ENCODE results near the gene RAB11FIP5. TPM values are rescaled to one million over a fixed set of nuclear protein-coding genes. Genes with fewer than 3 reads are reported as not detected.

RAB11FIP5 gene
- total and polyA plus RNA-seq, 3 experiments from 2014 or later: 2.7 to 10.4 (median 4.3) TPM

DNA sequence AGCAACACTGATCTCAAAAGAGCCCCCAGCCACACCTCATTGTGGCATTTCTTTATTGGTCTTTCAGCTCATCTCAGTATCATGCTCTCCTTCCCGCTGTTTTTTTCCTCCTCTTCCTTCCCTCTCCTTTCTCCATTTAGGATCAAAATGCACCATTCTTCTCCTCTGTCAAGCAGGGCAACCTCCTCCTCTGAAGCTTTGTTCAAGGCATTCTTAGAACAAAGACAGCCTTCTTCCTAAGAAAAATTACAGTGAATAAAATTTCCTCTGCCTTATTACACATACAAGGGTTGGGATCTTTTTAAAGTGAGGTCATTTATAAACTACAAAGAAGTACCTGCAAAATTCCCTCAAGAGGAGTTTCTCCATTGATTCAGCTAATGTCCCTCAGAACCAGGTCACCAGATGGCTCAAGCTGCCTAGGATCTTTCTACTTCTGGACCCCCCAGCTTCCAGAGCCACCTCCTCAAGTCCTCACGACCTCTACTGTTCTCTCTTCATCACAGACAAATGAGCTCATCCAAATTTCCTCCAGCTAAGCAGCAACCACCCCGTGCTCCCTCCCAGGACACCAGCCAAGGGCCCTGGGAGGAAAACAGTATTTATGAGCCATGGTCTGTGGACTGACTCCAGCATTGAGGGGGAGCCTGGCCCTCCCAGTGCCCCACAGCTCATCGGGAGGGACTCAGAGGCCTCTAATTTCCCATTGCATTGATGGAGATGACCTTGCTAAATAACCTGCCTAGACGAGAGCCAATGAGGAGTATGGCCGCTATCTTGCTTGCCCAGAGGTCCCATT lies 59.2 kb downstream of the RAB11FIP5 start:
- Histone ChIP-seq H3K27ac (ENCODE audit: low read depth, low read length) (no peak overlapping the region), H3K4me1 (ENCODE audit: insufficient read depth, low read length) (no peaks in the 10 kb centered on the region), H3K27me3 (ENCODE audit: insufficient read depth, low read length, poor library complexity, severe bottlenecking) (no peaks in the 10 kb centered on the region), H3K9me3 (ENCODE audit: low read length) (peaks cover 8% of the 10 kb centered on the region), H3K36me3 (ENCODE audit: insufficient read depth, low read length) (peaks cover 4% of the 10 kb centered on the region), H3K4me3 (ENCODE audit: low read length) (no peak overlapping the region)
- POLR2A ChIA-PET: no interaction called here
- no peaks in the 10 kb centered on the region for H3K4me1 Mint-ChIP-seq
- no peak overlapping the region for H3K4me3 Mint-ChIP-seq
- peaks cover 0 to 12% (median 4%) of the 10 kb centered on the region in 5 donors for H3K9me3 Mint-ChIP-seq
- DNase-seq: no peak
- no peak overlapping the region for H3K27ac Mint-ChIP-seq
- CTCF ChIA-PET: no interaction called here
- no peaks in the 10 kb centered on the region for H3K27me3 Mint-ChIP-seq
- peaks cover 13 to 26% (median 23%) of the 10 kb centered on the region in 3 donors for H3K36me3 Mint-ChIP-seq

DNA sequence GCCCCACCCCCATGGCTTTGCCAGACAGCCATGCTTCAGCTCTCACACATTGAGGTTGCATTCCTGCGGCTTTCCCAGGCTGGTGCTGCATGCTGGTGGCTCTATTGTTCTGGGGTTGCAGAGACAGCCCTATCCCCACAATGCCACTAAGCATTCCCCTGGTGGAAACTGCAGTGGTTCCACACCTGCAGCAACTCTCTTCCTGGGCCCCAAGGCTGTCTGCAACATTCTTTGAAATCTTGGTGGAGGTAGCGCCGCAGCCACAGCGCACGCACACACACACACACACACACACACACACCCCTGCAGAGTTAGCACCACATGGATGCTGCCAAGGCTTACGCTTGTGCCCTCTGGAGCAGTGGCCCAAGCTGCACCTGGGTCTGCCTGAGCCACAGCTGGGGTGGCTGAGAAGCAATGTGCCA lies 62.6 kb downstream of the RAB11FIP5 start:
- Histone ChIP-seq H3K4me1 (ENCODE audit: insufficient read depth, low read length) (no peaks in the 10 kb centered on the region), H3K4me3 (ENCODE audit: low read length) (no peak overlapping the region), H3K9me3 (ENCODE audit: low read length) (no peaks in the 10 kb centered on the region), H3K27me3 (ENCODE audit: insufficient read depth, low read length, poor library complexity, severe bottlenecking) (no peaks in the 10 kb centered on the region), H3K27ac (ENCODE audit: low read depth, low read length) (no peak overlapping the region), H3K36me3 (ENCODE audit: insufficient read depth, low read length) (no peaks in the 10 kb centered on the region)
- Mint-ChIP-seq H3K4me1 (no peaks in the 10 kb centered on the region), H3K36me3 (peaks cover 2 to 6% (median 3%) of the 10 kb centered on the region in 3 donors), H3K4me3 (no peak overlapping the region), H3K27me3 (no peaks in the 10 kb centered on the region), H3K9me3 (no peaks in the 10 kb centered on the region), H3K27ac (peak overlapping the region in 2 of 8 donors; percentile 29 to 47)
- DNase-seq: no peak
- ChIA-PET POLR2A (no interaction called here), CTCF (no interaction called here)

DNA sequence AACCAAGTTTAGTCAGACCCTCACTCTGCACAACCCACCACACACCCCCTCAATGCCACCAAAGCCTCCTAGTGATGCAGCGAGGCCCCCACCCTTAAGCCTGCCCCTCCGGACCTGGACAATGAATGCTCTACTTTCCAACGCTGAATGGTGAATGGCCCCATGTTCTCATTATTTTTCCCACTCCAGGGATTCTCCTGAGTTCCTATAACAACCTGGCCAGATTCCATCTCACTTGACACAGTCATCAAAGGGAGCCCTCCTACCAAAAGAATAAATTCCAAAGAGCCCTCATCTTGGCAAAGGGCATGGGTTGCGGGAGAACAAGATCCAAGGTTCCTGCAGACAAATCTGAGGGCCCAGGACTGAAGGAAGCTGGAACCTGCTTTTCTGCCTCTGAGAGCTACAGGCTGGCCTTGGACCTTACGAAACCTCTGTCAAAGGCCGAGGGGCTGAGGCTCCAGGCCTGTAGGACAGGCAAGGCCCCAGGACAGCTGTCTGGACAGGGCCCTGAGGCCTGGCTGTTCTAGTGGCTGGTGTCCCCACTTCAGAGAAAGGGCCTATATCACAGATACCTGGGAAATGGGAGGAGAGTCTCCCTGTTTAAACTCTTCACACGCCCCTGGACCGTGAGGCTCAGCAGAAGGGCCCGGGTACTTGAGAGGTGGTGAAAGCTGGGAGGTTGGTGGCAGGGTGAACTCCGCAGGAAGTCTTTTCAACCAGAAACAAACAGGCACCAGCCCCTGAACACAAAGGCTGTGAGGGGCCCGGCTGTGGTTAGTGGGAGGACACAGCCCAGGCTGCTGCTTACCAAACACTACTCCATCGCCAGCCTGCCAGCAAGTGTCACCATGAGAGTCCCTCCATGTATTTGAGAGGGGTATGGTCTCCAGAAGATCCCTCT lies 68.6 kb downstream of the RAB11FIP5 start:
- Mint-ChIP-seq H3K4me3 (peak overlapping the region in 1 of 7 donors; percentile 52), H3K9me3 (no peaks in the 10 kb centered on the region), H3K27me3 (no peaks in the 10 kb centered on the region), H3K4me1 (no peaks in the 10 kb centered on the region), H3K36me3 (peaks cover 0 to 3% (median 0%) of the 10 kb centered on the region in 3 donors), H3K27ac (peak overlapping the region in 2 of 8 donors; percentile 30 to 43)
- Histone ChIP-seq H3K27me3 (ENCODE audit: insufficient read depth, low read length, poor library complexity, severe bottlenecking) (no peaks in the 10 kb centered on the region), H3K36me3 (ENCODE audit: insufficient read depth, low read length) (no peaks in the 10 kb centered on the region), H3K4me3 (ENCODE audit: low read length) (no peak overlapping the region), H3K27ac (ENCODE audit: low read depth, low read length) (no peak overlapping the region), H3K4me1 (ENCODE audit: insufficient read depth, low read length) (no peaks in the 10 kb centered on the region), H3K9me3 (ENCODE audit: low read length) (no peaks in the 10 kb centered on the region)
- CTCF ChIA-PET: no interaction called here
- POLR2A ChIA-PET: no interaction called here
- peak in 1 of 5 donors; percentile 1 for DNase-seq

DNA sequence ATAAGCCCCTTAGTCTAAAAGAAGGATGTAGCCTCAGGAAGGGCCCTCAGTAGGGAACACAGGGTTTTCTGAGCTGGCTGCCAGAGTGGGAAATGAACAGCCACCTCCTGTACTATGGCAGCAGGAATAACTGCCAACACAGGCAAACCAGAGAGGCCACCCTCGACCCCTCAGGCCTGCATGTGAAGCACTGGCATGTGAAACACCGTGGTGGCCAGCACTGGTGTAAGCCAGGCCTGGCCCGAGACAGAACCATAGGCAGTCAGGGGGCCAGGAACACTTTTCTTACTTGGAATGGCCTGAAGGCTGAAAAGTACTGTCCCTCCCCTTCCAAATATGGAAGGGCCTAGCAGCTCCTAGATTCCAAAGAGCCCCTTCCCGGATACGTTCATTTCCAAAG lies 69.5 kb downstream of the RAB11FIP5 start:
- no peak overlapping the region for H3K27ac Mint-ChIP-seq
- H3K4me3 Mint-ChIP-seq: no peak overlapping the region
- Histone ChIP-seq H3K27ac (ENCODE audit: low read depth, low read length) (no peak overlapping the region), H3K4me3 (ENCODE audit: low read length) (no peak overlapping the region), H3K27me3 (ENCODE audit: insufficient read depth, low read length, poor library complexity, severe bottlenecking) (no peaks in the 10 kb centered on the region), H3K36me3 (ENCODE audit: insufficient read depth, low read length) (no peaks in the 10 kb centered on the region), H3K4me1 (ENCODE audit: insufficient read depth, low read length) (no peaks in the 10 kb centered on the region), H3K9me3 (ENCODE audit: low read length) (no peaks in the 10 kb centered on the region)
- POLR2A ChIA-PET: no interaction called here
- H3K4me1 Mint-ChIP-seq: no peaks in the 10 kb centered on the region
- DNase-seq: no peak
- no peaks in the 10 kb centered on the region for H3K9me3 Mint-ChIP-seq
- peaks cover 0 to 3% (median 0%) of the 10 kb centered on the region in 3 donors for H3K36me3 Mint-ChIP-seq
- H3K27me3 Mint-ChIP-seq: no peaks in the 10 kb centered on the region
- CTCF ChIA-PET: no interaction called here

DNA sequence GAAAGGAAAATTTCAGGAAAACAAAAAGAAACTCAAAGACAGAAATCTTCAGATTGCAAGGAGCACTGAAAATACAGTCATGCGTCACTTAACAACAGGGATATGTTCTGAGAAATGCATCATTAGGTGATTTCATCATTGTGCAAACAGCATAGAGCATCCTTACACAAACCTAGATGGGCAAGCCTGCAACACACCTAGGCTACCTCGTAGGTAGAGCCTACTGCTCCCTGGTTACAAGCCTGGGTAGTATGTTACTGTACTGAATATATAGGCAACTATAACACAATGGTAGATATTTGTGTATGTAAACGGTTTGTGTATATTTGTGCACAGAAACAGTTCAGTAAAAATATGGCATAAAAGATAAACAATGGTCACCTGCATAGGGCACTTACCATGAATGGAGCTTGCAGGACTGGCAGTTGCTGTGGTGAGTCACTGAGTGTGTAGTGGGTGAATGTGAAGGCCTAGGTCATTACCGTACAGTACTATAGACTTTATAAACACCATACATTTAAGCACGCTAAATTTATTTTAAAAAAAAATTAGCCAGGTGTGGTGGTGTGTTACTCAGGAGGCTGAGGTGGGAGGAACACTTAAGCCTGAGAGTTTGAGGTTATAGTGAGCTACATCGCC lies 74.7 kb downstream of the RAB11FIP5 start:
- ChIA-PET CTCF (no interaction called here), POLR2A (no interaction called here)
- Mint-ChIP-seq H3K9me3 (no peaks in the 10 kb centered on the region), H3K27me3 (no peaks in the 10 kb centered on the region), H3K27ac (no peak overlapping the region), H3K4me3 (no peak overlapping the region), H3K4me1 (no peaks in the 10 kb centered on the region), H3K36me3 (peaks cover 0 to 10% (median 1%) of the 10 kb centered on the region in 3 donors)
- Histone ChIP-seq H3K27ac (ENCODE audit: low read depth, low read length) (no peak overlapping the region), H3K36me3 (ENCODE audit: insufficient read depth, low read length) (no peaks in the 10 kb centered on the region), H3K4me1 (ENCODE audit: insufficient read depth, low read length) (no peaks in the 10 kb centered on the region), H3K27me3 (ENCODE audit: insufficient read depth, low read length, poor library complexity, severe bottlenecking) (no peaks in the 10 kb centered on the region), H3K9me3 (ENCODE audit: low read length) (no peaks in the 10 kb centered on the region), H3K4me3 (ENCODE audit: low read length) (no peak overlapping the region)
- DNase-seq: no peak

DNA sequence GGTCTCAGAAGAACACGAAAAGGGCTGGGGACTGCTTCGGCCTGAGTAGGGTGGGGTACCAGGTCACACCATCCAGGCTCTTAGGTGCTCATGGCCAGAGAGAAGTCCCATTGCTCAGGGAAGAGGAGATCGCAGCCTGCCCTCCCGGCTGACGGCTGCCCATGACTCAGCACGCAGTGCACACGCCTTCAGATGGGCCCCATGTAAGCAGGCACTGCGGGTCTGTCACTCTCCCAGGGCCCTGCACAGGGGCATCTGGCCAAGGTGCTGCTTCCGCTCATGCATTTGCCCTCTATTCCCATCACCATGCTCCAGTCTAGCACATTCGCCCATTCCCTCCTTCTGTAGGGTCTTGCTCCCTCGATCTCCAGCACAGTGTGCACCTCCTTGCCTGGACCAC lies 76.0 kb downstream of the RAB11FIP5 start:
- no peak overlapping the region for H3K4me3 Mint-ChIP-seq
- no peaks in the 10 kb centered on the region for H3K9me3 Mint-ChIP-seq
- ChIA-PET POLR2A (no interaction called here), CTCF (no interaction called here)
- no peak for DNase-seq
- no peaks in the 10 kb centered on the region for H3K4me1 ChIP-seq (ENCODE audit: insufficient read depth, low read length)
- H3K4me1 Mint-ChIP-seq: no peaks in the 10 kb centered on the region
- no peak overlapping the region for H3K27ac Mint-ChIP-seq
- no peaks in the 10 kb centered on the region for H3K27me3 Mint-ChIP-seq
- no peaks in the 10 kb centered on the region for H3K9me3 ChIP-seq (ENCODE audit: low read length)
- H3K36me3 Mint-ChIP-seq: peaks cover 0 to 10% (median 1%) of the 10 kb centered on the region in 3 donors
- H3K36me3 ChIP-seq (ENCODE audit: insufficient read depth, low read length): no peaks in the 10 kb centered on the region
- H3K27ac ChIP-seq (ENCODE audit: low read depth, low read length): no peak overlapping the region
- no peaks in the 10 kb centered on the region for H3K27me3 ChIP-seq (ENCODE audit: insufficient read depth, low read length, poor library complexity, severe bottlenecking)
- no peak overlapping the region for H3K4me3 ChIP-seq (ENCODE audit: low read length)

DNA sequence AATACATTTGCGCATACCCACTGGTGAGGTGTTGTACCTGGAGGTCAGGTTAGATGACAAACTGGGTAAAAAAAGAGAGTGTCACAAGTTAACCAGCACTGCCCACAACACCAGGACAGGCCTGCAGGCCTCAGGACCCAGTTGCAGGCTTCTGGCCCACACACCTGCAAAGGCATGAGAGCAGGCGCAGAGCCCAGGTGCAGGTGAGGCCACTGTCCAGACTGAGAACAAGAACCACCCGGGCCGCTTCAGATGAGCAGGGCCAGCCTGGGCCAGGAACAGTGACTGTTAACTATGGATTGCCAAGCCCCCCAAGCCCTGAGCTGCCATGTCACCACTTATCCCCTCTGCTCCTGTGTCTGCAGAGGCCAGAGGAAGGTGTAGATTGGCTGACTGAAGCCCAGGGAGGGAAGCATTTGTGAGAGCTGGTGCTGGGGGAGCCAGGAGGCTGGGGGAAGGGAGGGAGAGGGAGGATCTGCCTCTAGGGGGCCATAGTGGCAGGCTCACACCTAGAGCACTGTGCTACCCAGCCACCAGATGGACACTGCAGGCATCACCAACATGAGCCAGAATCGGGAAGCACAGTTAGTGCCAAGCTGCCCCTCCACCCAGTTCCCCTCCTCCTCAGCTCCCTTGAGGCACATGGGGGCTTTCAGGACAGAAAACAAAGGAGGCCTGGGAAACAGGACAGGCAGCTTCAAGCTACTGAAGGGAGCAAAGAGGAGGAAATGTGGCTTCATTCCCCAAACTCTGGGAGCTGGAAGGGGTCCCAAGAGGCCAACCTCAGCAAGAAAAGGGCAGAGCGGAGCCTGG lies 76.6 kb downstream of the RAB11FIP5 start:
- POLR2A ChIA-PET: no interaction called here
- DNase-seq: no peak
- no peak overlapping the region for H3K4me3 ChIP-seq (ENCODE audit: low read length)
- no peaks in the 10 kb centered on the region for H3K27me3 ChIP-seq (ENCODE audit: insufficient read depth, low read length, poor library complexity, severe bottlenecking)
- no peak overlapping the region for H3K27ac ChIP-seq (ENCODE audit: low read depth, low read length)
- H3K36me3 Mint-ChIP-seq: peaks cover 0 to 14% (median 1%) of the 10 kb centered on the region in 3 donors
- H3K4me3 Mint-ChIP-seq: no peak overlapping the region
- CTCF ChIA-PET: no interaction called here
- no peaks in the 10 kb centered on the region for H3K9me3 Mint-ChIP-seq
- no peaks in the 10 kb centered on the region for H3K4me1 Mint-ChIP-seq
- H3K27ac Mint-ChIP-seq: no peak overlapping the region
- H3K36me3 ChIP-seq (ENCODE audit: insufficient read depth, low read length): no peaks in the 10 kb centered on the region
- H3K9me3 ChIP-seq (ENCODE audit: low read length): no peaks in the 10 kb centered on the region
- no peaks in the 10 kb centered on the region for H3K4me1 ChIP-seq (ENCODE audit: insufficient read depth, low read length)
- H3K27me3 Mint-ChIP-seq: no peaks in the 10 kb centered on the region
